ENCODE results near the gene ADCY9. TPM values are rescaled to one million over a fixed set of nuclear protein-coding genes. Genes with fewer than 3 reads are reported as not detected.

Gene ADCY9
- total RNA-seq, 1 experiment from 2014 or later, result 9.8 TPM

- Histone ChIP-seq H3K4me1 (ENCODE audit: control insufficient read depth in 1 of 2, insufficient read depth in 2 of 2, low read length in 2 of 2) (peaks cover 14 to 15% of the 10 kb centered on the region in 2 experiments), H3K9me3 (ENCODE audit: control insufficient read depth in 1 of 2, insufficient read depth in 1 of 2, low read depth in 1 of 2, low read length in 2 of 2) (no peaks in the 10 kb centered on the region), H3K36me3 (ENCODE audit: control insufficient read depth in 1 of 2, insufficient read depth in 2 of 2, low read length in 2 of 2) (no peaks in the 10 kb centered on the region), H3K79me2 (ENCODE audit: insufficient read depth, low read length) (no peaks in the 10 kb centered on the region), H3K4me2 (ENCODE audit: low read length) (no peak overlapping the region), H3K27me3 (ENCODE audit: insufficient read depth, low read length) (no peaks in the 10 kb centered on the region), H3K4me3 (replicated peaks in 1 of 2; ENCODE audit: low read depth in 1 of 2, low read length in 2 of 2) (no peak overlapping the region), H4K20me1 (ENCODE audit: insufficient read depth) (no peaks in the 10 kb centered on the region), H2AFZ (ENCODE audit: low read depth, low read length, poor library complexity, severe bottlenecking) (no peak overlapping the region), H3K9me2 (ENCODE audit: insufficient read depth) (no peaks in the 10 kb centered on the region), H3K27ac (ENCODE audit: low read depth, low read length) (no peak overlapping the region), H3K9ac (ENCODE audit: low read length) (no peak overlapping the region)
- ATAC-seq (no peak), DNase-seq (ENCODE audit: low read depth, low spot score) (no peak)
- intact Hi-C loops (cut with micrococcal nuclease), result no loop called here
- ChIA-PET POLR2A (no interaction called here), RAD21 (ENCODE audit: low non-redundant PET in 1 of 2, low total read pairs in 2 of 2, uncharacterized antibody in 2 of 2, unreplicated experiment in 2 of 2) (no interaction called here), CTCF (no interaction called here)
- no peak for TF ChIP-seq ATF3 (IDR thresholded peaks at IDR 0.05)
- no peak for TF ChIP-seq CBX3 (IDR thresholded peaks at IDR 0.05; ENCODE audit: low read depth)
- no peak for TF ChIP-seq EGR1 (IDR thresholded peaks at IDR 0.05; ENCODE audit: low read depth)
- no peak for TF ChIP-seq SP1 (IDR thresholded peaks at IDR 0.05; ENCODE audit: low read depth)
- TF ChIP-seq POLR2A (IDR thresholded peaks at IDR 0.05; ENCODE audit: borderline replicate concordance, extremely low read depth, insufficient read depth, insufficient read length), result no peak
- TF ChIP-seq, protein P1, sequence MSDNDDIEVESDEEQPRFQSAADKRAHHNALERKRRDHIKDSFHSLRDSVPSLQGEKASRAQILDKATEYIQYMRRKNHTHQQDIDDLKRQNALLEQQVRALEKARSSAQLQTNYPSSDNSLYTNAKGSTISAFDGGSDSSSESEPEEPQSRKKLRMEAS (IDR thresholded peaks at IDR 0.05), result no peak
- no peak for TF ChIP-seq EZH2 (IDR thresholded peaks at IDR 0.05)
- no peak for TF ChIP-seq RAD21 (IDR thresholded peaks at IDR 0.05; ENCODE audit: low read depth)
- TF ChIP-seq ELF1 (IDR thresholded peaks at IDR 0.05; ENCODE audit: borderline replicate concordance, low read depth), result no peak
- BruUV-seq (replicated peaks), result no TSS peak
Measured at GRCh38 chr16:4019371-4019791, 96.9 kb downstream of the ADCY9 start.

- Histone ChIP-seq H3K36me3 (ENCODE audit: control insufficient read depth in 1 of 2, insufficient read depth in 2 of 2, low read length in 2 of 2) (no peaks in the 10 kb centered on the region), H3K27ac (ENCODE audit: low read depth, low read length) (no peak overlapping the region), H3K27me3 (ENCODE audit: insufficient read depth, low read length) (no peaks in the 10 kb centered on the region), H3K4me1 (ENCODE audit: control insufficient read depth in 1 of 2, insufficient read depth in 2 of 2, low read length in 2 of 2) (peaks cover 14 to 15% of the 10 kb centered on the region in 2 experiments), H2AFZ (ENCODE audit: low read depth, low read length, poor library complexity, severe bottlenecking) (no peak overlapping the region), H3K79me2 (ENCODE audit: insufficient read depth, low read length) (no peaks in the 10 kb centered on the region), H3K4me2 (ENCODE audit: low read length) (no peak overlapping the region), H3K9me2 (ENCODE audit: insufficient read depth) (no peaks in the 10 kb centered on the region), H3K9me3 (ENCODE audit: control insufficient read depth in 1 of 2, insufficient read depth in 1 of 2, low read depth in 1 of 2, low read length in 2 of 2) (no peaks in the 10 kb centered on the region), H4K20me1 (ENCODE audit: insufficient read depth) (no peaks in the 10 kb centered on the region), H3K4me3 (replicated peaks in 1 of 2; ENCODE audit: low read depth in 1 of 2, low read length in 2 of 2) (no peak overlapping the region), H3K9ac (ENCODE audit: low read length) (no peak overlapping the region)
- ChIA-PET POLR2A (no interaction called here), CTCF (no interaction called here), RAD21 (ENCODE audit: low non-redundant PET in 1 of 2, low total read pairs in 2 of 2, uncharacterized antibody in 2 of 2, unreplicated experiment in 2 of 2) (no interaction called here)
- no peak for ATAC-seq
- intact Hi-C loops (cut with micrococcal nuclease), result no loop called here
- BruUV-seq (replicated peaks), result no TSS peak
- DNase-seq (ENCODE audit: low read depth, low spot score), result no peak
- TF ChIP-seq EZH2 (IDR thresholded peaks at IDR 0.05) (no peak), ZNF274 (IDR thresholded peaks at IDR 0.05; ENCODE audit: low read depth, low read length) (no peak), CBX3 (IDR thresholded peaks at IDR 0.05; ENCODE audit: low read depth) (no peak), ELF1 (IDR thresholded peaks at IDR 0.05; ENCODE audit: borderline replicate concordance, low read depth) (no peak), SP1 (IDR thresholded peaks at IDR 0.05; ENCODE audit: low read depth) (no peak), SIN3A (IDR thresholded peaks at IDR 0.05; ENCODE audit: low read depth) (no peak)
- TF ChIP-seq, protein P2, sequence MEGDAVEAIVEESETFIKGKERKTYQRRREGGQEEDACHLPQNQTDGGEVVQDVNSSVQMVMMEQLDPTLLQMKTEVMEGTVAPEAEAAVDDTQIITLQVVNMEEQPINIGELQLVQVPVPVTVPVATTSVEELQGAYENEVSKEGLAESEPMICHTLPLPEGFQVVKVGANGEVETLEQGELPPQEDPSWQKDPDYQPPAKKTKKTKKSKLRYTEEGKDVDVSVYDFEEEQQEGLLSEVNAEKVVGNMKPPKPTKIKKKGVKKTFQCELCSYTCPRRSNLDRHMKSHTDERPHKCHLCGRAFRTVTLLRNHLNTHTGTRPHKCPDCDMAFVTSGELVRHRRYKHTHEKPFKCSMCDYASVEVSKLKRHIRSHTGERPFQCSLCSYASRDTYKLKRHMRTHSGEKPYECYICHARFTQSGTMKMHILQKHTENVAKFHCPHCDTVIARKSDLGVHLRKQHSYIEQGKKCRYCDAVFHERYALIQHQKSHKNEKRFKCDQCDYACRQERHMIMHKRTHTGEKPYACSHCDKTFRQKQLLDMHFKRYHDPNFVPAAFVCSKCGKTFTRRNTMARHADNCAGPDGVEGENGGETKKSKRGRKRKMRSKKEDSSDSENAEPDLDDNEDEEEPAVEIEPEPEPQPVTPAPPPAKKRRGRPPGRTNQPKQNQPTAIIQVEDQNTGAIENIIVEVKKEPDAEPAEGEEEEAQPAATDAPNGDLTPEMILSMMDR (IDR thresholded peaks at IDR 0.05 in 2 of 3, conservative IDR thresholded peaks at IDR 0.05 in 1 of 3; ENCODE audit: borderline replicate concordance in 1 of 3, insufficient read depth in 1 of 3, low read depth in 2 of 3, low read length in 2 of 3), result no peak
- TF ChIP-seq, protein P1 (IDR thresholded peaks at IDR 0.05), result no peak
- TF ChIP-seq, protein P3, sequence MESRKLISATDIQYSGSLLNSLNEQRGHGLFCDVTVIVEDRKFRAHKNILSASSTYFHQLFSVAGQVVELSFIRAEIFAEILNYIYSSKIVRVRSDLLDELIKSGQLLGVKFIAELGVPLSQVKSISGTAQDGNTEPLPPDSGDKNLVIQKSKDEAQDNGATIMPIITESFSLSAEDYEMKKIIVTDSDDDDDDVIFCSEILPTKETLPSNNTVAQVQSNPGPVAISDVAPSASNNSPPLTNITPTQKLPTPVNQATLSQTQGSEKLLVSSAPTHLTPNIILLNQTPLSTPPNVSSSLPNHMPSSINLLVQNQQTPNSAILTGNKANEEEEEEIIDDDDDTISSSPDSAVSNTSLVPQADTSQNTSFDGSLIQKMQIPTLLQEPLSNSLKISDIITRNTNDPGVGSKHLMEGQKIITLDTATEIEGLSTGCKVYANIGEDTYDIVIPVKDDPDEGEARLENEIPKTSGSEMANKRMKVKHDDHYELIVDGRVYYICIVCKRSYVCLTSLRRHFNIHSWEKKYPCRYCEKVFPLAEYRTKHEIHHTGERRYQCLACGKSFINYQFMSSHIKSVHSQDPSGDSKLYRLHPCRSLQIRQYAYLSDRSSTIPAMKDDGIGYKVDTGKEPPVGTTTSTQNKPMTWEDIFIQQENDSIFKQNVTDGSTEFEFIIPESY (IDR thresholded peaks at IDR 0.05; ENCODE audit: extremely low read depth, insufficient replicate concordance, low read length), result no peak
Measured at GRCh38 chr16:4018391-4018790, 97.9 kb downstream of the ADCY9 start.

Data from HCT116 (cell line).